ENCODE data around the gene SMAD3. TPM values are rescaled to one million over a fixed set of nuclear protein-coding genes. Genes with fewer than 3 reads are reported as not detected.

SMAD3 gene
- total RNA-seq, 2 experiments from 2014 or later: 74.1 to 75.9 TPM

- Mint-ChIP-seq H3K27me3 (peaks cover 4% of the 10 kb centered on the region), H3K9me3 (no peaks in the 10 kb centered on the region), H3K36me3 (peaks cover 34% of the 10 kb centered on the region), H3K4me1 (peaks cover 67% of the 10 kb centered on the region), H3K4me3 (no peak overlapping the region), H3K27ac (no peak overlapping the region)
- ATAC-seq (ENCODE audit: low read depth) (no peak), DNase-seq (no peak)
- POLR2A ChIA-PET: no interaction called here
These were observed 30.5 kb downstream of the SMAD3 start for GRCh38 chr15:67095912-67096311.

- H3K4me1 Mint-ChIP-seq: peaks cover 59% of the 10 kb centered on the region
- DNase-seq (no peak), ATAC-seq (ENCODE audit: low read depth) (peak; percentile 21)
- peaks cover 2% of the 10 kb centered on the region for H3K27me3 Mint-ChIP-seq
- H3K27ac Mint-ChIP-seq: no peak overlapping the region
- H3K4me3 Mint-ChIP-seq: no peak overlapping the region
- H3K9me3 Mint-ChIP-seq: no peaks in the 10 kb centered on the region
- POLR2A ChIA-PET: no interaction called here
- H3K36me3 Mint-ChIP-seq: peaks cover 34% of the 10 kb centered on the region
These were observed 31.3 kb downstream of the SMAD3 start for GRCh38 chr15:67096546-67097294.

- Mint-ChIP-seq H3K27ac (peak overlapping the region; percentile 11), H3K4me3 (no peak overlapping the region), H3K4me1 (peaks cover 59% of the 10 kb centered on the region), H3K9me3 (no peaks in the 10 kb centered on the region), H3K36me3 (peaks cover 34% of the 10 kb centered on the region), H3K27me3 (peaks cover 2% of the 10 kb centered on the region)
- DNase-seq: no peak
- no peak for ATAC-seq (ENCODE audit: low read depth)
- POLR2A ChIA-PET: no interaction called here
These were observed 32.0 kb downstream of the SMAD3 start for GRCh38 chr15:67097424-67097823.

- Mint-ChIP-seq H3K4me3 (peak overlapping the region; percentile 50), H3K27ac (peak overlapping the region; percentile 79), H3K9me3 (no peaks in the 10 kb centered on the region), H3K36me3 (peaks cover 34% of the 10 kb centered on the region), H3K4me1 (peaks cover 53% of the 10 kb centered on the region), H3K27me3 (peaks cover 2% of the 10 kb centered on the region)
- DNase-seq (no peak), ATAC-seq (ENCODE audit: low read depth) (no peak)
- POLR2A ChIA-PET: interaction anchor here (1.2 to 1.5 kb wide), 3 partner anchors 21 to 37 kb away, joined by 3 read pairs; no protein-coding TSS in a partner anchor
These were observed 32.7 kb downstream of the SMAD3 start for GRCh38 chr15:67097930-67098740.

GRCh38 chr15:67098768-67099282 is 33.4 kb downstream of the SMAD3 start:
- H3K36me3 Mint-ChIP-seq: peaks cover 30% of the 10 kb centered on the region
- peaks cover 53% of the 10 kb centered on the region for H3K4me1 Mint-ChIP-seq
- H3K27ac Mint-ChIP-seq: peak overlapping the region; percentile 71

GRCh38 chr15:67100124-67100791 is 34.9 kb downstream of the SMAD3 start:
- Mint-ChIP-seq H3K4me1 (peaks cover 55% of the 10 kb centered on the region), H3K4me3 (no peak overlapping the region), H3K27ac (peak overlapping the region; percentile 14), H3K27me3 (no peaks in the 10 kb centered on the region), H3K9me3 (no peaks in the 10 kb centered on the region), H3K36me3 (peaks cover 25% of the 10 kb centered on the region)
- ATAC-seq (ENCODE audit: low read depth): no peak
- POLR2A ChIA-PET: interaction anchor here (0.6 to 4.0 kb wide), 6 partner anchors 16 to 1218 kb away, joined by 3 to 36 read pairs (median 5); partner anchors contain the start of gene SMAD3
- DNase-seq: no peak

More at GRCh38 chr15:67098768-67099282, 33.4 kb downstream of the SMAD3 start:
- Mint-ChIP-seq H3K4me3 (peak overlapping the region; percentile 50), H3K9me3 (no peaks in the 10 kb centered on the region), H3K27me3 (peaks cover 2% of the 10 kb centered on the region)
- POLR2A ChIA-PET: interaction anchor here (1.2 to 1.5 kb wide), 3 partner anchors 21 to 36 kb away, joined by 3 read pairs; no protein-coding TSS in a partner anchor
- DNase-seq: no peak
- no peak for ATAC-seq (ENCODE audit: low read depth)

- Mint-ChIP-seq H3K9me3 (no peaks in the 10 kb centered on the region), H3K36me3 (peaks cover 23% of the 10 kb centered on the region), H3K27me3 (no peaks in the 10 kb centered on the region), H3K4me3 (no peak overlapping the region), H3K4me1 (peaks cover 55% of the 10 kb centered on the region), H3K27ac (no peak overlapping the region)
- ATAC-seq (ENCODE audit: low read depth) (peak; percentile 40), DNase-seq (no peak)
- POLR2A ChIA-PET: interaction anchor here (0.6 to 4.0 kb wide), 9 partner anchors 9 to 1219 kb away, joined by 3 to 36 read pairs (median 9); partner anchors contain the start of gene SMAD3
These were observed 35.6 kb downstream of the SMAD3 start for GRCh38 chr15:67100801-67101581.

GRCh38 chr15:67101911-67102598 is 36.7 kb downstream of the SMAD3 start:
- POLR2A ChIA-PET: interaction anchor here (0.8 to 4.0 kb wide), 11 partner anchors 10 to 153 kb away, joined by 3 to 36 read pairs (median 7); partner anchors contain the start of genes AAGAB, IQCH and SMAD3
- peaks cover 57% of the 10 kb centered on the region for H3K4me1 Mint-ChIP-seq
- H3K9me3 Mint-ChIP-seq: no peaks in the 10 kb centered on the region
- no peak for DNase-seq
- no peak overlapping the region for H3K4me3 Mint-ChIP-seq
- H3K36me3 Mint-ChIP-seq: peaks cover 20% of the 10 kb centered on the region
- ATAC-seq (ENCODE audit: low read depth): peak; percentile 73
- H3K27ac Mint-ChIP-seq: no peak overlapping the region
- H3K27me3 Mint-ChIP-seq: no peaks in the 10 kb centered on the region

- Mint-ChIP-seq H3K36me3 (peaks cover 15% of the 10 kb centered on the region), H3K27me3 (no peaks in the 10 kb centered on the region), H3K9me3 (no peaks in the 10 kb centered on the region), H3K27ac (no peak overlapping the region), H3K4me1 (peaks cover 52% of the 10 kb centered on the region), H3K4me3 (no peak overlapping the region)
- POLR2A ChIA-PET: interaction anchor here (1.3 to 4.0 kb wide), 7 partner anchors 10 to 152 kb away, joined by 3 to 36 read pairs (median 12); partner anchors contain the start of genes AAGAB, IQCH and SMAD3
- ATAC-seq (ENCODE audit: low read depth): no peak
- no peak for DNase-seq
These were observed 37.2 kb downstream of the SMAD3 start for GRCh38 chr15:67102599-67102929.

GRCh38 chr15:67103021-67103420 is 37.6 kb downstream of the SMAD3 start:
- Mint-ChIP-seq H3K27me3 (no peaks in the 10 kb centered on the region), H3K9me3 (no peaks in the 10 kb centered on the region), H3K36me3 (peaks cover 12% of the 10 kb centered on the region), H3K27ac (no peak overlapping the region), H3K4me3 (no peak overlapping the region), H3K4me1 (peaks cover 49% of the 10 kb centered on the region)
- POLR2A ChIA-PET: interaction anchor here (0.6 to 4.0 kb wide), 7 partner anchors 10 to 152 kb away, joined by 3 to 36 read pairs (median 5); partner anchors contain the start of genes AAGAB, IQCH and SMAD3
- DNase-seq: no peak
- ATAC-seq (ENCODE audit: low read depth): no peak

- H3K27ac Mint-ChIP-seq: no peak overlapping the region
- peaks cover 48% of the 10 kb centered on the region for H3K4me1 Mint-ChIP-seq
- POLR2A ChIA-PET: interaction anchor here (0.6 to 4.0 kb wide), 7 partner anchors 11 to 151 kb away, joined by 3 to 36 read pairs (median 5); partner anchors contain the start of genes AAGAB, IQCH and SMAD3
- DNase-seq (no peak), ATAC-seq (ENCODE audit: low read depth) (no peak)
- no peaks in the 10 kb centered on the region for H3K9me3 Mint-ChIP-seq
- peaks cover 13% of the 10 kb centered on the region for H3K36me3 Mint-ChIP-seq
- H3K4me3 Mint-ChIP-seq: peak overlapping the region; percentile 58
- no peaks in the 10 kb centered on the region for H3K27me3 Mint-ChIP-seq
These were observed 38.0 kb downstream of the SMAD3 start for GRCh38 chr15:67103432-67103831.
